OCI-LY3 (cell line): ENCODE data around the gene BCR.

Source experiments
- EZH2phosphoT487 ChIP-seq: fragments of 200-600 bp; shearing (Covaris generic); IDR thresholded peaks from 2 replicates; pipeline ENCODE4 v1.6.1; 2018; ENCODE audit warnings: antibody characterized with exemption, mixed run types, low read depth
- TF ChIP-seq, protein P1 (sequence below): fragments of 200-600, 300-600 bp; sonication (generic); IDR thresholded peaks from 2 replicates; pipeline ENCODE4 v1.5.1; 2014; ENCODE audit warnings: antibody characterized with exemption, low read length, low read depth

DNA sequence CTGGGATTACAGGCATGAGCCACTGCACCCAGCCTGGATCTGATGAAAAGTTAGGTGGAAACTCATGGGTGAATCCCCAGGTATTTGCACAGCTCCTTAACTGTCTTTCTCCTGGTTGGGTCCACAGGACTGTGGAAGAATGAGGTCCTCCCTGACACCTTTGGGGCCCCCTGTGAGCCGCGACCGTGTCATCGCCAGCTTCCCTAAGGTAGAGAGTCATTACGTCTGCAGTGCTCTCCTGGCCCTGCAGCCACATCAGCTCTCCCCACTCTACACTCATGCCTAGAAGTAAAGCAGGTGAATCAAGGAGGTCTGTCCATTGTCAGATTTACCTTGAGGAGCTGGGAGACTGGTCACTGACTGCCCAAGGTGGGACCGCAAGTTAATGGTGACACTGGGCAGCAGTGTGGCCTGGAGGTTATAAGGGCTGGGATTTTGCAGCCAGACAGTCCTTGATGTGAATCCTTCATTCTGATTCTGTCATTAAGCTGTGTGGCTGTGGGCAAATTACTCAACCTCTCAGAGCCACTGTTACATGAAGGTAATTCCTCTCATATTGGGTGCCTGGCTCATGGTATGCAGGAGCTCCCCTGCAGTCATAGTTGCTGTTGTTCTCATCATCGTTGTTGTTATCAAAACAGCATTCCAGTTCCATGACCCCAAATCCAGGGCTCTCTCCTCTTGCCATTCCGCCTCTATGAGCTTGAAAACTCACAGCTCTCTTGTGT is 33.7 kb upstream of the BCR start:
- TF ChIP-seq, protein P1, sequence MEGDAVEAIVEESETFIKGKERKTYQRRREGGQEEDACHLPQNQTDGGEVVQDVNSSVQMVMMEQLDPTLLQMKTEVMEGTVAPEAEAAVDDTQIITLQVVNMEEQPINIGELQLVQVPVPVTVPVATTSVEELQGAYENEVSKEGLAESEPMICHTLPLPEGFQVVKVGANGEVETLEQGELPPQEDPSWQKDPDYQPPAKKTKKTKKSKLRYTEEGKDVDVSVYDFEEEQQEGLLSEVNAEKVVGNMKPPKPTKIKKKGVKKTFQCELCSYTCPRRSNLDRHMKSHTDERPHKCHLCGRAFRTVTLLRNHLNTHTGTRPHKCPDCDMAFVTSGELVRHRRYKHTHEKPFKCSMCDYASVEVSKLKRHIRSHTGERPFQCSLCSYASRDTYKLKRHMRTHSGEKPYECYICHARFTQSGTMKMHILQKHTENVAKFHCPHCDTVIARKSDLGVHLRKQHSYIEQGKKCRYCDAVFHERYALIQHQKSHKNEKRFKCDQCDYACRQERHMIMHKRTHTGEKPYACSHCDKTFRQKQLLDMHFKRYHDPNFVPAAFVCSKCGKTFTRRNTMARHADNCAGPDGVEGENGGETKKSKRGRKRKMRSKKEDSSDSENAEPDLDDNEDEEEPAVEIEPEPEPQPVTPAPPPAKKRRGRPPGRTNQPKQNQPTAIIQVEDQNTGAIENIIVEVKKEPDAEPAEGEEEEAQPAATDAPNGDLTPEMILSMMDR: no peak
- TF ChIP-seq EZH2phosphoT487: no peak
